MM.1S (cell line): Measurements from ENCODE around the gene SCARB2.

Experiments used
- CTCF ChIP-seq: fragments of 300-600 bp; sonication (generic); IDR thresholded peaks from 2 replicates; pipeline ENCODE4 v1.5.1; 2016; ENCODE audit warnings: antibody characterized with exemption, low read length, mixed read lengths
- EZH2phosphoT487 ChIP-seq: fragments of 300-600 bp; sonication (generic); IDR thresholded peaks from 2 replicates; pipeline ENCODE4 v1.6.1; 2018; ENCODE audit warnings: antibody characterized with exemption, low read length

GRCh38 chr4:76206222-76206942, 7.2 kb downstream of the SCARB2 start:
- TF ChIP-seq CTCF (no peak), EZH2phosphoT487 (no peak)
